ENCODE data around the gene GTPBP6.
A peak's percentile ranks its signal among the peaks of the same experiment; 100 is the strongest.

GTPBP6 gene, protein sequence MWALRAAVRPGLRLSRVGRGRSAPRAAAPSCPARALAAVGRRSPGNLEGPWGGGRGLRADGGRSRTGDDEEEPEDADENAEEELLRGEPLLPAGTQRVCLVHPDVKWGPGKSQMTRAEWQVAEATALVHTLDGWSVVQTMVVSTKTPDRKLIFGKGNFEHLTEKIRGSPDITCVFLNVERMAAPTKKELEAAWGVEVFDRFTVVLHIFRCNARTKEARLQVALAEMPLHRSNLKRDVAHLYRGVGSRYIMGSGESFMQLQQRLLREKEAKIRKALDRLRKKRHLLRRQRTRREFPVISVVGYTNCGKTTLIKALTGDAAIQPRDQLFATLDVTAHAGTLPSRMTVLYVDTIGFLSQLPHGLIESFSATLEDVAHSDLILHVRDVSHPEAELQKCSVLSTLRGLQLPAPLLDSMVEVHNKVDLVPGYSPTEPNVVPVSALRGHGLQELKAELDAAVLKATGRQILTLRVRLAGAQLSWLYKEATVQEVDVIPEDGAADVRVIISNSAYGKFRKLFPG

DNA sequence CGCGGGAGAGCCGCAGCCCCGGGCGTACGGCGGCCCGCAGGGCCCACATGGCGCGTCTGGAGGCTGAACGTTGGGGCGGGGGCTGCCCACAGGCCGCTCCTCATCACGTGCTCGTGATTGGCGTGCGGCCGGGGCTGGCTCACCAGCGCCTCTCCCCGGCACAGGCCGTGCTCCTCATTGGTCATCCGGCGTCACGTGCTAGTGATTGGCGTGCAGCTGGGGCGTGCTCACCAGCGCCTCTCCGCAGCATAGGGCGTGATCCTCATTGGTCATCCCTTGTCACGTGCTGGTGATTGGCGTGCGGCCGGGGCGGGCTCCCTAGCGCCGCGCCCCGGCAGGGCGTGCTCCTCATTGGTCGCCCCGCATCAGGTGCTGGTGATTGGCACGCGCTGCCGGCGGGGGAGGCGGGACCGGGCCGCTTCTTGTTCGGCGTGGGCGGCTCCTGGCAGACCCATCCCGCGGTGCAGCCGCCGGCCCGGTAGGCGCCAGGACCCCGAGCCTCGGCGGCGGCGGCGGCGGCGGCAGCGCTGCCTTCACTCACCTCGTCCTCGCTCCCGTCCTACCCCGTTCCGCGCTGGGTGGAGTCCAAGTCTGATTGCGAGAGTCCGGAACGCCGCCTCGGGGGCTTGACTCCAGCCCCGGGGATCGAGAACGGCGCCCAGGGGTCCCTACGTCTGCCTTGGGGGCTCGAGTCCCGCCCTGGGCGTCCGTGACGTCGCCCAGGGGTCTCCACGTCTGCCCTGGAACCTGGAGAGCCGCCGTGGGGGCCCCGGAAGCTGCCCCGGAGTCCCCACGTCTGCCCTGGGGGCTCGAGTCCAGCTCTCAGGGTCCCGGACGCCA, at the start of gene GTPBP6:
Gene GTPBP6 (minus strand): TSS at position 58 of the 840 bp plus-strand sequence. CDS start 9 bp downstream, at position 49.
- peak; percentile 90 to 95 for DNase-seq

DNA sequence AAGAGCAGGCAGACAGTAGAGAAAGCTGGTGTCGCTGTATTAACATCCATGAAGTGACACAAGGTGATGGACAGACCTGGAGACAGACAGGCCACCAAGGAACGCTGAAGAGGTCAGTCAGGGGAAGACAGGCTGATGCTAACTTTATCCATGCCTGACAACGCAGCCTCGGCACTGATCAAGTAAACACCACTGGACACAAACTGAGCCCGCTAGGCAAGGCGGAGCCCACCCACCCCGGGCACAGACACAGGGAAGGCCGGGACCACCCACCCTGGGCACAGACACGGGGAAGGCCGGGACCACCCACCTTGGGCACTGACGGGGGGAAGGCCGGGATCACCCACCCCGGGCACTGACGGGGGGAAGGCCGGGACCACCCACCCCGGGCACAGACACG, 49.3 kb upstream of the GTPBP6 start:
- DNase-seq = no peak

DNA sequence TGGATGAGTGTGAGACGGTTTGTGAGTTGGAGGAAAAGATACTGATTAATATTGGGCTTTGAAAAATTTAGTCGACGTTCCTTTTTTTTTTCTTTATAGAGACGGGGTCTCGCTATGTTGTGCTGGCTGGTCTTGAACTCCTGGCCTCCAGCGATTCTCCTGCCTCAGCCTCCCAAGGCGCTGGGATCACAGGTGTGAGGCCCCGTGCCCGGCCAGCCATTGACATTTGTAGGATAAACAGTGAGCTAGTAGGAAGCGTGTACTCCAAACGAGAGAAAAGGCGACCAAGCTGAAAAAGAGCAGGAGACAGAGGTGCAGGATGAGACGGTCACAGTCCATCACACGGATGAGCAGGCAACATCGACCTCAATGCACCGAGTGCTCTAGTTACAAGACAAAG, 48.8 kb upstream of the GTPBP6 start:
- no peak for DNase-seq

DNA sequence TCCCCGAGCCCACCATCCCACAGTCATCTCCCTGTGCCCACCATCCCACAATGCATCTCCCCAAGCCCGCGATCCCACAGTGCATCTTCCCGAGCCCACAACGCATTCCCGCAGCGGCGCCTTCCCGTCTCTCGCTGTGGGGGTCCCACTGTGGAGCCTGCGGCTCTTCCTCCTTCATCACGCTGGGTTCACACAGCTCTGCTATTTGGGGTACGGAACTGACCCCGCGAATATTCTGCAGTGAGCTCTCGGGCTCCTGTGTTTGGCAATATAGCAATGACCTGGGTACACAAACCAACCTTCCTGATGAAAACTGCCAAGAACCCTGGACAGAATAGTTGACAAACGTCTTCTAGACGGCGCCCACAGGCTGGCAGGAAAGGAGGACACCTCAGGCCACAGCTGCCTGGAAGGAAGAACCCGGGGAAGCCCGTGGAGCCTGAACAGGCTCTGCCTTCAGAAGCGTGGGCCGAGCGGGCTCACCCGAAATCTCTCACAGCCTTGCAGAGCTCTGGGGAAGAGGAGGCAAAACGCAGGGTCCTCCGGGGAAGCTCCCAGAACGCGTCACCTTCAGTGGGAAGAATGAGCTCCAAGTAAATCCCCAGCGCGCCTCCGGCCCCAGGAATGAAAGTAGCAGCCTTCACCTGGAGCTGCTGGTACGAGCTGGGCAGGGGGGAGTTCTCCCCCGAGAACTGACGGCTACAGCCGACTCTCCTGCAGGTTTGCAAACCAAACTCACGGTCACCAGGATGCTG, 45.2 kb upstream of the GTPBP6 start:
- no peak for DNase-seq

DNA sequence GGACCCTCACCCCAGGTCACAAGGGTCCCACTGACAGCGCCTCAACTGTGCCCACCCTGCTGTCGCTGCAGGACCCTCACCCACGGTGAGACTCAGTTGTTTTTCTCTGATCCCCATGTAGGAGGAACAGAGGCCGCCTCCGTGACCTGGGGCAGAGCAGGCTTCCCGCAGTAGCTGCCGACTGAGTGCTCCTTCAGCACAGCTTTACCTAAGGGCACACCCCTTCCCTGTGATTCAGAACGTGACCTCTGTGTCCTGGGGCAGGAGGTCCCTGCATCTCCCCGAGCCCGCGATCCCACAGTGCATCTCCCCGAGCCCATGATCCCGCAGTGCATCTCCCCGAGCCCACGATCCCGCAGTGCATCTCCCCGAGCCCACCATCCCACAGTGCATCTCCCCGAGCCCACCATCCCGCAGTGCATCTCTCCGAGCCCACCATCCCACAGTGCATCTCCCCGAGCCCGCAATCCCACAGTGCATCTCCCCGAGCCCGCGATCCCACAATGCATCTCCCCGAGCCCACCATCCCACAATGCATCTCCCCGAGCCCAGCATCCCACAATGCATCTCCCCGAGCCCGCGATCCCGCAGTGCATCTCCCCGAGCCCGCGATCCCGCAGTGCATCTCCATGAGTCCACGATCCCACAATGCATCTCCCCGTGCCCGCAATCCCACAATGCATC, 44.5 kb upstream of the GTPBP6 start:
- no peak for DNase-seq

DNA sequence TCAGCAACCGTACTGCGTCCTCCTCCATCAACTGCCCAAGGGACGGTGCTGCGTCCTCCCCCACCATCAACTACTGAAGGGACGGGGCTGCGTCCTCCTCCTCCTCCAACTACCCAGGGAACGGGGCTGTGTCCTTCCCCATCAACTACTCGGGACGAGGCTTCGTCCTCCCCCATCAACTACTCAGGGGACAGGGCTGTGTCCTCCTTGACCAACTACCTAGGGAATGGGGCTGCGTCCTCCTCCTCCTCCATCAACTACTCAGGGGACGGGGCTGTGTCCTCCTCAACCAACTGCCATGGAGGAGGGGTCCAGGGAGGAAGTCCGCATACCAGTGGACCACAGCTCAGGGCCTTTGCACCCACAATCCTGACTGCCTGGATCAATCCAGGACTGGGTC, 43.8 kb upstream of the GTPBP6 start:
- DNase-seq = no peak

DNA sequence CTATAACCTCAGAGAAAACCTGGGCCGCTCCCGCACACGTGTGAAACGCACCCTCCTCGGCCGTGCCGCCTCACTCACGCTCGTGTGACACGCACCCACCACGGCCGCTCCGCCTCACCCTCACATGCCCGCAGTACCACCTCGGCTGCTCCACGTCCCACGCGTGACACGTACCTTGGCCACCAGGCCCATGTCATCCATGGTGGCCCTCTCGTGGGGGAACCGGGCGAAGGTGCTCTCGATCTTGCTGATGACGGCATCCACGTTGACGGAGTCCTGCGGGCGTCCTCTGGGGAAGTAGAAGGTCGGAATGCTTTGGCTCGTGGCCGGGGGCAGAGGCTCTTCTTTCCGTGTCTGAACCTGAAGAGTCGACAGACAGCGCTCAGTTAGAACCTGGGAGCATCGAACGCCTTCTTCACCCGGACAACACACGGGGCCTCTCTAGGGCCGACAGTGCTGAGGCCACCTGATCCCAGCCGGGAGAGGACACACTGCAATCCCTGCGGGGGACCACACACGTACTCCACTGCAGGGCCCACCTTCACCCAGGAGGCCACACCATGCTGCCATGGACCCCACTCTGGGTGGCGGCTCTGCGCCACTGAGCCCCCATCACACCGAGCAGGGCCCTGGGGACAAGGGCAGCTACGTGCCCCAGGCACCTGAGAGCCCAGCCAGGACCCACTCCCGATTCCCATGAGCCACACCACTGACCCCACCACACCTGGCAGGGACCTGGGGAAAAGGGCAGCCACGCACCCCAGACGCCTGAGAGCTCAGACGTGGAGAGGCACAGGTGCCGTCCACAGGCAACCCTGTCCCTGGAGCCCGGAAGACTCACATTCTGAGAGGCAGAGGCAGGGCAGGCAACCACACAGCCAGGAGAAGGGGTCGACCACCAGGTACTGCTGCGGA, 42.9 kb upstream of the GTPBP6 start:
- DNase-seq = no peak

DNA sequence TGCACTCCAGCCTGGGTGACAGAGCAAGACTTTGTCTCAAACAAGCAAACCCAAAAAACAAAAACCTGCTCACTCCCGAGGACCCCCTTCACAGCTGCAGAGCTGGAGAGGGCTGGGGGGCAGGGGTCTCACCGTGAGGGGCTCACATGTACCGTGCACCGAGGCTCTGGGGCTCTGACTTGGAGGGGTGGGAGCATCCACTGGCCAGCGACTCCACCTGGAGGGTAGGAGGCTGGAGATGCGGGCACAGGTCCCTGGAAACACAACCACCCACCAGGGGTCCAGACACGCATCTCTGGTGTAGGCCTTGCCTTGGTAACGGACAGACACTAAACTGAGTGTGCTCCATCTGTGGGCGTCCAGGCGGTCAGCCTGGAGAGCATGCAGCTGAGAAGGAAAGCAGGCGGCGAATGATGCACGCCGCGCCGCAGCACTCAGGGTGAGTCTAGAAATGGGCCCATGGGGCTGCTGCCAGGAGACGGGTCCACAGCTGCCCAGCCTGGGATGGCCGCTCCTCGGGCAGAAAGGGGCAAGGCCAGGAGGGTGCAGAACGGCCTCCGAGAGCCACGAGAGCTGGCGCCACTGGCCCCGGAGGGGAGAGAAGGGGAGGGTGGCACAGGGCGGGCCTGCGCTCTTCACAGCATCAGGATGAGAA, 42.0 kb upstream of the GTPBP6 start:
- no peak for DNase-seq

DNA sequence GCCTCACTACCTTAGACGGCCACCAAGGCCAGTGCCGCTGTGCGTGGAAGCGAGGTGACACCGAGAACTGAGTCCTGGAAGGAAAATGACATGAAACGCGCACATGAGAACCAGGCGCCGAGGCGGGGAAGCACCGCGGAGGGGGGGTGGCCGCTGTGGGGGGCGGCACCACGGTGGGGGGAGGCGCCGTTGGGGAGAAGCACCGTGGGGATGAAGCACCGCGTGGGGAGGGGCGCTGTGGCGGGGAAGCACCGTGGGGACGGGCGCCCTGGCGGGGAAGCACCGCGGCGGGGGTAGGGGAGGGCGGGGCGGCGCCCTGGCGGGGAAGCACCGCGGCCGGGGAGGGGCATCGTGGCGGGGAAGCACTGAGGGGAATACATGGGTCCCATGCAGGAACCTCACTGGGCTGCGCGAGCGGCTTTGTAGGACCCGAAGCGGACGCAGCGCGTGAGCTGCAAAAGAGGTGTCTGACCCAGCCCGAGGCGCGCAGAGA, 40.1 kb upstream of the GTPBP6 start:
- DNase-seq = no peak

DNA sequence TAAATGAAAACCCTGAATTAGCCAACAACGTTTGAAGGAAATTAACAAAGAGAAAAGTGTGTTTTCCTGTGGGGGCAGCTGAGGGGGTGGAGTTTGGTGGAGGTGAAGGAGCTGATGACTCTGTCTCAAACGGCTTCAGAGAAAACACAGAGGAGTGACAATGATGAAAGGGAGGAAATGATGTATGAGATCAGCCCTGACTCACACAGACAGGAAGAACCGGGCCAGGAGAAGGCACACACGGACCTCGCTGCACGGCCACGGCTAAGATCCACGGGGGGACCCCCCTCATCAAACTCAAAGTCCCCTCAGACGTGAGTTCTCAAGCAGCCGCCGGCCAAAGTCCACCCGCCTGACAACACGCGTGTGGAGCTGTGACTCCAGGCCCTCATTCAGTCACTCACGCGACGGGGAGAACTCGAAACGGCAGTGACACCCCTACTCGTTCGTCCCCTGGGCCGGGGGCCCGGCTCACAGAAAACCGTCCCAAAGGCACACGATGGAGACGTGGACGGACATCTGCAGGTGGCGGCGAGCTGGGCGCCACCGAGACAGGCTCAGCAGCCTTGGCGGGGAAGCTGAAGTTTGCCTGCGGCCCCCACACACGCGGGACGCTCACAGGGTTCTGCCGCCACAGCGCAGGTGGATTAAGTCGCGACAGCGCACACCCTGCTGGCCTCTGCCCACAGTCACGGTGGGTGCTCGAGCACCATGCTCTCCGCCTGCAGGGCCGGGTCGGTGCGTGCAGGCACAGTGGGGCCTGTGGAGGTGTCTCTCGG, 39.3 kb upstream of the GTPBP6 start:
- peak in 1 of 2 donors; percentile 3 for DNase-seq

DNA sequence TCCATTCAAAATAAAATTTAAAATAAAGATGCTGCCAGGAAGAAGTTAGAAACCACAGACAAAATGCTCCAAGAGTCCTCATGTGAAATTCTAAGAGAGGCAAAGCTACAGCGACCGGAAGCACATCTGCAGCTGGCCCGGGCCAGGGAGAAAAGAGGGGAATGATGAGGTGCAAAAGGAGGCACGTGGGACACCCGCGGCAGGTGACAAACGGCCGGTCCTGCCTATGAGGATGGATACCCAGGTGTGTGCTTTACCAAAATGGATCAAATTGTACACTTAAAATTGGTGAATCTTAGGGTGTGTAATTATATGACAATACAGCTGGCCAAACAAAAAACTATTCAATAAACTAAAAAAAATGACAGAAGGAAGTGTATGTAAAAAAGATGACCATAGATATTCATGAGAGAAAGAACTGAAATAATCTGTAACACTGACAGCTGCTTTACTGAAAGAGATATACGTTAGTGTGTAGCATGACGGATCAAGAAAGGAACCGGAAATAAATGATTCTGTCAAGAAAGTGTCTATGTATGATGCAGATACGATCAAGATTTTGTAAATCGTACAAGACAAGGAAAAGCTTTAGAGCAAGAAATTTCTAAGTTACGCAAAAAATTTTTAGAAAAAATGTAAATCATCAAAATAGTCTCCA, 38.6 kb upstream of the GTPBP6 start:
- DNase-seq = no peak

DNA sequence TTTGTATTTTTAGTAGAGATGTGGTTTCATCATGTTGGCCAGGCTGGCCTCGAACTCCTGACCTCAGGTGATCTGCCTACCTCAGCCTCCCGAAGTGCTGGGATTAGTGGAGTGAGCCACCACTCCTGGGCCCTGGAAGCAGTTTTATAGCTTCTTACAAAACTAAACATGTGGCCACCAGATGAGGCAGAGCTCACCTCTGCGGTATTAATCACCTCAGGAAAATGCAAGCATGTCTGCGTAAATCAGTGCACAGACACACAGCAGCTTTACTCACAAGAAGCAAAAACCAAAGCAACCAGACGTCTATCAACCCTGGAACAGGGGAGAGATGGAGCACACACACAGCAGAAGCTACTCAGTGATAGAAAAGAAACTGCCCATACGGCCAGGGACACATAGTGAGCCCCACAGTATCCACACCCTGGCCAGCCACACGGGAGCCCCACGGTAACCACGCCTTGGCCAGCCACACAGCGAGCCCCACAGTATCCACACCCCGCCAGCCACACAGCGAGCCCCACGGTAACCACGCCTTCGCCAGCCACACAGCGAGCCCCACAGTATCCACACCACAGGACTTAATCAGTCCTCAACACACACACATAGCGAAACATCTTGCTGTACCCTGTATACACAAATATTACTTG, 37.9 kb upstream of the GTPBP6 start:
- no peak for DNase-seq

DNA sequence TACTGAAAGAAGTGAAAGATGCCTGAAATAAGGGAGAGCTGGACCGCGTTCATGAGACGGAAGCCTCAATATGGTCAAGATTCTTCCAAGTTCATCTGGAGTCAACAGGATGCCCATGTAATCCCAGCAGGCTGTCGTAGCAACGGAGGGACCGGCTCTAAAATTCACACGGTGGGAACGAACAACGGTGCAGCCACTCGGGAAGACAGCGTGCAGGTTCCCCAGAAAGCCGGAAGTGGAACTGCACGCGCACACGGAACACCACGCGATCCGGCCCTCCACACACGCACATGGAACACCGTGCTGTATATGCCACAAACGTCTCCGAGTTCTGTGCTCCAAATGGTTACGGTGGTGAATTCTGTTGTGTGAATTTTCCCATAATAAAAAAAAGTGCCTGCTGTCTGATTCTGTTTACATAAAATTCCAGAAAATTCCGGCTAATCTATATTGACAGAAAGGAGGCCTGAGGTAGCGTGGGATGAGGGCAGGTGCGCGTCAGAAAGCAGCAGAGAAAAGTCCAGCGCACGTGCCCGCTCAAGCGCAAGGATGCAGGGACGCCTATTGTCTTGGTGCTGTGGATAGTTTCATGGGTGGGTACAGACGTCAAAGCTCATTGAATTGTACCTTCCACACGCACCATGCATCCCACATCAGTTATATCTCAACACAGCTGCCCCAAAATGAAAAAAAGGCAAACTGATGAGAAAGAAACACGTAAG, 36.9 kb upstream of the GTPBP6 start:
- no peak for DNase-seq

DNA sequence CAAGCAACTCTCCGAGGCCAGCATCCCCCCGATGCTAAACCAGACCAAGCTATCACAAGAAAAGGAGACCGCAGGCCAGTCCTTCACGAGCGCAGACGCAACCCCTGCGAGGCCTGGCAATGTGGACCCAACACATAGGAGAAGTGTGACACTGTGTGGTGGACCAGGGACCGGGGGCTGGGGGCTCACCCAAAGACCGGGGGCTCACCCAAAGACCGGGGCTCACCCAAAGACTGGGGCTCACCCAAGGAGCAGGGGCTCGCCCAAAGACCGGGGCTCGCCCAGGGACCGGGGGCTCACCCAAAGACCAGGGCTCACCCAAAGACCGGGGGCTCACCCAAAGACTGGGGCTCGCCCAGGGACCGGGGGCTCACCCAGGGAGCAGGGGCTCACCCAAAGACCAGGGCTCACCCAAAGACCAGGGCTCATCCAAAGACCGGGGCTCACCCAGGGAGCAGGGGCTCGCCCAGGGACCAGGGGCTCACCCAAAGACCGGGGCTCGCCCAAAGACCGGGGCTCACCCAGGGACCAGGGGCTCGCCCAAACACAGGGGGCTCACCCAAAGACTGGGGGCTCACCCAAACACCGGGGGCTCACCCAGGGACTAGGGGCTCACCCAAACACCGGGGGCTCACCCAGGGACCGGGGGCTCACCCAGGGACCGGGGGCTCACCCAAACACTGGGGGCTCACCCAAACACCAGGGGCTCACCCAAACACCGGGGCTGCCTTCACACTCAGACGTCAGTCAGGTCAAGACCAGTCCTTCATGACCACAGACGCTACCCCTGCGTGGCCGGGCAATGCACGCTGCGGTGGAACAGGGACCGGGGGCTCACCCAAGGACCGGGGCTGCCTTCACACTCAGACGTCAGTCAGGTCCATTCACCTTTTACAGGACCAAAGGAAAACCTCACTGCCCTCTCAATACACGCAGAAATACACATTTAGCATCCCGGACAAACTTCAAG, 35.3 kb upstream of the GTPBP6 start:
- DNase-seq = no peak

DNA sequence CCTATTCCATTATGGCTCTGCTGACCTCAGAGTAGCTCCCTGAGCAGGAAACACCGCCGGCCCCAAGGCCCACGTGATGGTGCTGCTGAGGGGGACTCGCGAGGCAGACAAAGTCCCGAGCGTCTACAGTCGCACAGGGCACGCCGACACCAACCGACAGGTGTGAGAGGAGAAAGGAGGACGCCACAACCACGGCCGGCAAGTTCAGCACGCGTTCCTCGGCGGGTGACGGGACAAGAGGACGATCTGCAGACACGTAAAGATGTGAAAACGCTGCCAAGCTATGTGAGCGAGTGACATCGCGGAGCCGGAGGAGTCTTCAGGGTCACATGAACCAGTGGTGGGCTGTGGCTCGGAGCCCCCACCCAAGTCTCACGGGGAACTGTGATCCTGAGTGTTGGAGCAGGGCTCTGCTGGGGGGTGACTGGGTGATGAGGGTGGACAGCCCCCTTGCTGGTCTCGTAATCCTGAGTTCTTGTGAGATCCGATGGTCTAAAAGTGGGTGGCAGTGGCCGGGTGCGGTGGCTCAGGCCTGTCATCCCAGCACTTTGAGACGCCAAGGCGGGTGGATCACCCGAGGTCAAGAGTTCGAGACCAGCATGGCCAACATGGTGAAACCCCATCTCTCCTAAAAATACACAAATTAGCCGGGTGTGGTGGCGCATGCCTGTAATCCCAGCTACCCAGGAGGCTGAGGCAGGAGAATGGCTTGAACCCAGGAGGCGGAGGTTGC, 34.2 kb upstream of the GTPBP6 start:
- DNase-seq = no peak

DNA sequence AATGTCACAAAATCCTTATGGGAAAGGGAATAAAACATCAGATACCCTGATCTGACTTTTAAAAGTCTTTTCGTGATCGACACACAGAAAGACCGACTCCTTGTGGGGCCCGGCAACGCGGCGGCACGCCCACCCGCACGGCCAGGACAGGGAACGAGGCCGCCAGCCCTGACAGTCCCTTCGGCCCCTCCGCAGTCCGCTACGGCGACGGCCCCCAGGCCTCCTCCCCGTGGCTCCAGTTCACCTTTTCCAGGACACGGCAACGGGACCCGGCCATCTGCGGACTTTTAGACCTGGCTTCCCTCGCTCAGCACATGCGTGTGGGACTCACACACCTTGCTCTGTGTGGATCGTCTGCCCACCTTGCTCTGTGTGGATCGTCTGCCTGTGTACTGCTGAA, 33.6 kb upstream of the GTPBP6 start:
- no peak for DNase-seq

Measured in stimulated activated CD4-positive, alpha-beta T cell treated with anti-CD3 and anti-CD28 coated beads, Interleukin-2, amount 100 ng/mL, for 48 hours (primary cell).